ENCODE measurements around the gene GPR137.

The GPR137 gene

GRCh38 chr11:64289002-64289564 lies 3.4 kb downstream of the GPR137 start:
- no peak for TF ChIP-seq CTCF (IDR thresholded peaks at IDR 0.05; ENCODE audit: insufficient read depth, low read depth, low read length, missing control alignments)
- no peak overlapping the region for H3K4me3 ChIP-seq (ENCODE audit: low read length)
- DNase-seq (ENCODE audit: low read depth), result no peak

- DNase-seq (ENCODE audit: low read depth), result no peak
- no peak overlapping the region for H3K4me3 ChIP-seq (ENCODE audit: low read length)
- no peak for TF ChIP-seq CTCF (IDR thresholded peaks at IDR 0.05; ENCODE audit: insufficient read depth, low read depth, low read length, missing control alignments)
Measured at GRCh38 chr11:64290352-64291261, 5.0 kb downstream of the GPR137 start.

- DNase-seq (ENCODE audit: low read depth), result no peak
- no peak for TF ChIP-seq CTCF (IDR thresholded peaks at IDR 0.05; ENCODE audit: insufficient read depth, low read depth, low read length, missing control alignments)
- no peak within 1 kb of the TSS for H3K4me3 ChIP-seq (ENCODE audit: low read length)
Measured at GRCh38 chr11:64291262-64291751, 5.7 kb downstream of the GPR137 start, which contains the start of gene KCNK4. Gene KCNK4, plus strand, starts transcription at chr11:64291302. Its CDS starts 1,717 bp downstream, at chr11:64293019.

- peak overlapping the region; percentile 3 for H3K4me3 ChIP-seq (ENCODE audit: low read length)
- no peak for TF ChIP-seq CTCF (IDR thresholded peaks at IDR 0.05; ENCODE audit: insufficient read depth, low read depth, low read length, missing control alignments)
- no peak for DNase-seq (ENCODE audit: low read depth)
Measured at GRCh38 chr11:64291752-64292459, 6.3 kb downstream of the GPR137 start.

GRCh38 chr11:64292460-64293254 lies 7.0 kb downstream of the GPR137 start:
- H3K4me3 ChIP-seq (ENCODE audit: low read length), result peak overlapping the region; percentile 3
- no peak for DNase-seq (ENCODE audit: low read depth)
- no peak for TF ChIP-seq CTCF (IDR thresholded peaks at IDR 0.05; ENCODE audit: insufficient read depth, low read depth, low read length, missing control alignments)

- no peak overlapping the region for H3K4me3 ChIP-seq (ENCODE audit: low read length)
- no peak for TF ChIP-seq CTCF (IDR thresholded peaks at IDR 0.05; ENCODE audit: insufficient read depth, low read depth, low read length, missing control alignments)
- DNase-seq (ENCODE audit: low read depth), result no peak
Measured at GRCh38 chr11:64294774-64295173, 9.1 kb downstream of the GPR137 start.
